UCSD-AML1 (cell line): Measurements from ENCODE around the gene CBLL1.

ENCODE experiments used
- DNase-seq: peaks from one replicate; lab custom pipeline; 2025; ENCODE audit not compliant: unreplicated experiment; lab: John Stamatoyannopoulos, UW

Gene CBLL1

DNA sequence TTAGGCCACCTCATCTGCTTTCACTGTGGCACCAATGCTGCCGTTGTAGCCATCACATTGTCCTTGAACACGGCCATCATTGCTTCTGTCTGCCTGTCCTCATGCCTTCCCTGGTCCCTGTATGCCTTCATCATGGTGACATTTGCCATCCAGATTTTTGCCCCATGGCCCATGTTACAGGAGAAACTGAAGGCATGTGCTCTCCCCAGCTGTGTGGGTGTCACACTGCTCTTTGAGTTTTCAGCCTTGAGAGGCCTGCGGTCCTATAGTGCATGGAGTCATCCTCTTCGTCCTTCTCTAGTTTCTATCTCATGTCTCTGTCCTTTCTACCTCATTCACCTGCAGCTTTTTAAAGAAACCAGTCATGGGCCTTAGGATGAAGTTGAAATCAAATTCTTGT lies 65.2 kb downstream of the CBLL1 start:
- no peak for DNase-seq

DNA sequence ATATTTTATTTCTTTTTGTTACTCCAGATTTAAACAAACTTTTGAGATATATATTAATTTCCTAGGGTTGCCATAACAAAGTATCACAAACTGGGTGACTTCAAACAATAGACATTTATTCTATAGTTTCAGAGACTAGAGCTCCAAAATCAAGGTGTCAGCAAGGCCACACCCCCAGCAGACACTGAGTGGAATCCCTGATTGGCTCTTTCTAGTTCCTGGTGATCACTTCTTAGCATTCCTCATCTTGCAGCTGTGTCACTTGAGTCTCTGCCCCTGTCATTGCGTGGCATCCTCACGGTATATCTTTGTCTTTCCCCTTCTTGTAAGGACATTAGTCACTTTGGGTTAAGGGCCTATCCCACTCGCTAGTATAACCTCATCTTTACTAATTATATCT lies 66.7 kb downstream of the CBLL1 start:
- DNase-seq: no peak
